Measurements from ENCODE around the gene HOXC12.

The HOXC12 gene

DNA sequence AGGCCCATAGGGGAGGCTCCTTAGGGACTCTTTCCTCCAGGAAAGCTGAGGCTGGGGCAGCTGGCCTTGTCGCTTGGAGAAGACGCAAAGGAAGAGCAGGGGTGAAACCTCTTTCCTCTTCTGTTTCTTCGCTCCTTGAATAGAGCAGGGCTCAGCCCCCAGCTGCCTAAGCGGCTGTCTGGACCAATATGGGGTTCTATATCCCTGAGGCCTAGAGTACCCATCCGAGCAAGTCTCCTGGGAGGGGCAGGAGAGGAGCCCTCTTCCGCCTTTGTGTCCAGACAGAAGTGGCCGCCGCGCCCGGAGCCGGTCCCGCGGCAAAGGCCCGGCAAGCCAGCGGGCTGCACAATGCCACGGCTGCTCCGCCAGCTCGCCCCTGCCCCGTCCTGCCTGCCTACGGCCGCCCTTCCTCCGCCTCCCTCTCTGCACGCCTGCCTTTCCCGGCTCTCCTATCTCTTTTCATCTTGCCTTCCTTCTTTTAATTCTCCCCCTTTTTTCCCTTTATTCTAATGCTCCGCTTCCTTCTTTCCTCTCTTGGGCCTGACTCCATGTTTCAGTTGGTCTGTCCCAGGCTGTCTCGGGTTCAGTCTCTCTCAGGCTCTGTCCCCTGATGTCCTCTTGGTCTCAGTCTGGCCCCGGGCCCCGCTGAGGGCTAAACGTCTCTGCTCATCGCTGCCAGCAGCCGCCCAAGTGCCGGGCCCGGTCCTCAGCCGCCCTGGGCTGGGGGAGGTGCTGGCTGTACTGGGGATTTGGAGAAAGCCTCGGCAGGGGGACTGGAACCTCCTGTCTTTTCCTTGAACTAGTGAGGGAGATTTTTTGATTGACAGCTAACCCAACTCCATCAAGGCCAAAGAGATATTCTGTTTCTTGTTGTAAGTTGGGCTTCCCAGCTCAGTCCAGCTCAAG is 42.8 kb downstream of the HOXC12 start:
- no peak for DNase-seq (ENCODE audit: low read depth)

- DNase-seq (ENCODE audit: low read depth) = no peak
Measured at GRCh38 chr12:53998110-53998899, 43.6 kb downstream of the HOXC12 start.

DNA sequence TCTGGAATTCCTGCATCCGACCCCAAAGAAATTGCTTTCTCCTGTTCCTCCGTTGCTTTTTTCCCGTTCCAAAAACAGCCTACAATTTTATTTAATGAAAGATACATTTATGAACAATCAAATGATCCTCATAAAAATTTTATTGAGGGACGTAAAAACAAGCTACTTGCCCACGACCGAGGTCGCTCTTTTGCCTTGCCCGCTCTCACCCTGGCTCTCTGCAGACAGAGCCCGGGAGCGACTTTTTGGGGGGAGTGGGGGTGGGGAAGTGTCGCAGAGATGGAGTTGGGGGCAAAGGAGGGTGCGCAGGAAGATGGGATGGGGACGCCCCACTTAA is 44.2 kb downstream of the HOXC12 start:
- DNase-seq (ENCODE audit: low read depth) = no peak

- DNase-seq (ENCODE audit: low read depth) = no peak
Measured at GRCh38 chr12:53999559-54000115, 44.9 kb downstream of the HOXC12 start.

GRCh38 chr12:54000116-54001114 is 45.7 kb downstream of the HOXC12 start, which contains the start of gene HOXC9:
Gene HOXC9 (plus strand): TSS chr12:54000161. CDS start chr12:54000189, 28 bp downstream.
- DNase-seq (ENCODE audit: low read depth) = no peak

GRCh38 chr12:54001283-54002187 is 46.8 kb downstream of the HOXC12 start:
- no peak for DNase-seq (ENCODE audit: low read depth)

- no peak for DNase-seq (ENCODE audit: low read depth)
Measured at GRCh38 chr12:54002278-54002914, 47.7 kb downstream of the HOXC12 start.

GRCh38 chr12:54002915-54003389 is 48.2 kb downstream of the HOXC12 start:
- no peak for DNase-seq (ENCODE audit: low read depth)

GRCh38 chr12:54003625-54004024 is 48.9 kb downstream of the HOXC12 start:
- no peak for DNase-seq (ENCODE audit: low read depth)

GRCh38 chr12:54004063-54004840 is 49.5 kb downstream of the HOXC12 start:
- no peak for DNase-seq (ENCODE audit: low read depth)

- DNase-seq (ENCODE audit: low read depth) = no peak
Measured at GRCh38 chr12:54004841-54005530, 50.3 kb downstream of the HOXC12 start.

- DNase-seq (ENCODE audit: low read depth) = no peak
Measured at GRCh38 chr12:54005531-54005852, 50.8 kb downstream of the HOXC12 start.

DNA sequence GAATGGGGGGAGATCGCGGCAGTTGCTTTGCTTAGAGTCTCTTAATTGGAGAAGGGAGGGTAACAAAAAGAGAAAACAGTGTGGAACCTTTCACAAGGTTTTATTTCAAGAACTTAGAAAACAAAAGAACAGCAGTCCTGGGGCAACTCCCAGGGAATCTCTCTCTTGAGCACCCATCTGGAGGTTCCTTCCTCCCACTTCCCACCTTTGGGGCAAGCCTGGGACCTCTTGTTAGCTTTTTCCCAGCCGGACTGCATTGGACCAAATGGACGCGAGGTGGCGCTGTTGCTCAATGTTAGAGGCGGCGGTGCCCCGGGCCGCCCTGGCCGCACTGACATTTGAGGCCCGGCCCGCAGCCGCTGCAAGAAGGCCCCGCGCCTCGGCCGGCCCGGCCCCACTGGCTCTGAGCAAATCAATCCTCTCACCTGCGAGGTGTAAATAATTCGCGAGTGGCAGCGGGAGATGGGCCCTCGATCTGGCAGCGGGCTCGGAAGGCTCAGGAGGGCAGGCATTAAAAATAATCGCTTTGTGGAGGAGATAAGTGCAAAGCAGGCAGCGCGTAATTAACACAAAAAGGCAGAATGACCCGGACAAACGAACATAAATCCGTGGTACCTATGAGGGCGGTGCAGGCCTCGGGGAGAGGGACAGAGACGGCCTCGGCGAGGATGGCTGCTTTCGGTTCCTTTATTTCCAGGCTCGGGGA is 51.3 kb downstream of the HOXC12 start:
- DNase-seq (ENCODE audit: low read depth) = peak; percentile 89

- DNase-seq (ENCODE audit: low read depth) = no peak
Measured at GRCh38 chr12:54006559-54007220, 52.0 kb downstream of the HOXC12 start.

DNA sequence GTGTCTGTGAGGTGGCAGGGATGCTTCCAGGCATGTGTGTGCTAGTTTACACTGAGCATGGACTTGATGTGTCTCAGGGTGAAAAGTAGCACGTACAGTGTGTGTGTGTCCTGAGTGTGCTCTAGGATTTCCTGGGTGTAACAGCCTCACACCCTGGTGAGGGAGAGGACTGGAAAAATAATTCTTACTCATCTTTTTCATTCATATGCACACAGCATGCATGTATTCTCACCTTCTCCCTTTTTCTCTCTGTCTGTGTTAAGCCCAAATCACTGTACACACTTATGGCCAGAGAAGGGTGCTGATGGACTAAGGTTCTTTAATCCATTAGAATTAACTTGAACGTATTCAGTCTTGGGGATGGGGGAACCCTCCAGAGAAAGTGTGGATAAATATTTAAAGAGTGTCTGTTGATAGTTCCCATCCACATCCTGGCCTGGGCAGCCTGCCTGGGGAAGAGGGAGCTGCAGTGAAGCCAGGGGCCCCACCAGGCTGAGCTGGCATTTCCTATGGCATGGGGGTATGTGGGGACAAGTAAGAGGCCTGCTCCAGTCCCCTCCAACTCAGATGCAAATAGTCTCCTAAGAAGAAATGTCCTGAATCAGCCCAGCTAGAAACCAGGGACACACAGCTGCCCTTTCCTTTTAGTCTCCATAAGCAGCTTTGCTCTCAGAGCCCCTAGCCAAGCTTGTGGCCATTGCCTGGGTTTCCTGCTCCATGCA is 53.0 kb downstream of the HOXC12 start:
- DNase-seq (ENCODE audit: low read depth) = no peak

GRCh38 chr12:54008260-54008552 is 53.5 kb downstream of the HOXC12 start:
- DNase-seq (ENCODE audit: low read depth) = no peak
